Neural progenitor cell (in vitro differentiated cells): ENCODE data around the gene RBM28.

Experiments
- CTCF ChIP-seq: fragments of 200-600 bp; sonication (generic); IDR thresholded peaks from 2 replicates; pipeline ENCODE4 v1.5.1; 2017; ENCODE audit warnings: antibody characterized with exemption, mild to moderate bottlenecking
- EZH2 ChIP-seq: fragments of 200-600 bp; sonication (generic); IDR thresholded peaks from 2 replicates; pipeline ENCODE4 v1.6.1; 2017; ENCODE audit warnings: antibody characterized with exemption, mild to moderate bottlenecking, moderate library complexity
- EZH2phosphoT487 ChIP-seq: fragments of 200-600 bp; sonication (generic); IDR thresholded peaks from 2 replicates; pipeline ENCODE4 v1.6.1; 2017; ENCODE audit warnings: antibody characterized with exemption

- TF ChIP-seq CTCF (no peak), EZH2 (no peak), EZH2phosphoT487 (no peak)
These were observed 90.0 kb downstream of the RBM28 start for GRCh38 chr7:128253701-128254100.
